OCI-M1 (cell line): ENCODE measurements around the gene MUC2.

Experiments
- DNase-seq: peaks from one replicate; lab custom pipeline; 2025; lab: John Stamatoyannopoulos, UW

The MUC2 gene

DNA sequence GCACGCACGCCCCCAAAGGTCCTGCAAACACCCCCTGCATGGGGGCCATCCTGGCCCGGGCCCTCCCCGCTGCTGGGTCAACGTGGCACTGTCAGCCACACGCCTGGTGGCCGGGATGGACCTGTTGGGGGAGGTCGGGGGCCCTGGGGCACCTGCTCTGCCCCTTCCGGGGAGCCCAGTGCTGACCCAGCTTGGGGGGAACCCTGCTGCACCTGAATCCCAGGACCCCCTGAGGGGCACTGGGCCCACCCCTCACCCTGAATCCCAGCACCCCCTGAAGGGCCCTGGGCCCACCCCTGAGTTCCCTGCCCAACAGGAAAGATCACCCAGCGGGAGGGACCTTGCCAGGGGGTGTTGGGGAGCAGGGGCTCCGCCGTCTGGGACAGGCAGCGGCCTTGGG lies 37.7 kb upstream of the MUC2 start:
- no peak for DNase-seq

DNA sequence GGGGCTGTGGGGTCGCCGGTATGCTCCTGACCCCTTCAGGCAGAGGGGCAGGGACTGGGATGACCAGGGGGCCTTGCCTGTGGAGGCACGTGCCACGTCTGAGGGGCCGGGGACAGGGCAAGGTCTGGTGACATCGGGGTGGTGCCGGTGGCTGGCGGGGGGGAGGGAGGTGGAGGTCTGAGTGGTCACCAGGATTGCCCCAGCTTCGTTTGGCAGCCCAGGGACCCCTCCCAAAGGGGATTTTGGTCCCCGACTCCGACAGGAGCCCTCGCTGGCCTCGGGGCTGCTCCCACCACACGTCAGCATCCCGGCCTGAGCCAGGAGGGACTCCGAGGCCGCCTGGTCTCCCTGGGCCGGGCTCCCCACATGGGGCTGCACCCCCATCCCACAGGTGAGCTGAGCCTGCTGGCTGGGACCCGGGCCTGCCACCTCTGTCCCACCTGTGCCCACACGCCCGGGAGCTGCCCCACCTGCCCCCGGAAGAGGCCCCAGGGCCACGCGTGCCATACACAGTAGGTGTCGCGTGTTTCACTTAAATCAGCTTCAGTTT lies 37.1 kb upstream of the MUC2 start:
- DNase-seq, result no peak

DNA sequence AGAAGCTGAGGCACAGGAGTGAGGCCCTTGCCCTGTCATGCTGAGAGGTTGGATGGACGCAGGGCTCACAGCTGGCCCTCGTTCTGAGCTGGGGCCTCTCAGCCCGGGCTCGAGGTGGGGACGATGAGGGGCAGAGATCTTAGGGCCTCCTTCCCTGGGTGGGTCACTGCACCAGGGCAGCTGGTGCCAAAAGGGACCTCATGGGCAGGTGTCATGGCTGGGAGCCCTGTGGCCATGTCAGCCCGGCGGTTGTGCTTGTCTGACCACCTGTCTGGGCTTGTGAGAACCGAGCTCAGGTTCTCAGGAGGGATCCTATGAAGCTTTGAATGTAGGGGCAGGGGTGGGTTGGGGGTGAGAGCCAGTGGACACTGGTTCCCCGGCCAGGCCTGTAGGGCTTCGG lies 36.3 kb upstream of the MUC2 start:
- no peak for DNase-seq

DNA sequence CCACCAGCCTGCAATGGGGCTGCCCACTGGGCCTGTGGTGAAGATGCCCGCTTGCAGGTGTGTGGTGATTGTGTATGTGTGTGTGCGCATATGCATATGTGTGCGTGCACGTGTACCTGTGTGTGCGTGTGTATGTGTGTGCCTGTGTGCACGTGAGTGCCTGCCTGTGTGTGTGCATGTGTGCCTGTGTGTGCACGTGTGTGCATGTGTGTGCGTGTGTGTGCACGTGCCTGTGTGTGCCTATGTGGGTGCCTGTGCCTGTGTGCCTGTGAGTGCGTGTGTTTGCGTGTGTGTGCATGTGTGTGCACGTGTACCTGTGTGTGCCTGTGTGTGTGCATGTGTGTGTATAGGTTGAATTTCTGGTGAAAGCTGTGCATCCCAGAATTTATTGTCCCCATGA lies 35.8 kb upstream of the MUC2 start:
- DNase-seq, result no peak

DNA sequence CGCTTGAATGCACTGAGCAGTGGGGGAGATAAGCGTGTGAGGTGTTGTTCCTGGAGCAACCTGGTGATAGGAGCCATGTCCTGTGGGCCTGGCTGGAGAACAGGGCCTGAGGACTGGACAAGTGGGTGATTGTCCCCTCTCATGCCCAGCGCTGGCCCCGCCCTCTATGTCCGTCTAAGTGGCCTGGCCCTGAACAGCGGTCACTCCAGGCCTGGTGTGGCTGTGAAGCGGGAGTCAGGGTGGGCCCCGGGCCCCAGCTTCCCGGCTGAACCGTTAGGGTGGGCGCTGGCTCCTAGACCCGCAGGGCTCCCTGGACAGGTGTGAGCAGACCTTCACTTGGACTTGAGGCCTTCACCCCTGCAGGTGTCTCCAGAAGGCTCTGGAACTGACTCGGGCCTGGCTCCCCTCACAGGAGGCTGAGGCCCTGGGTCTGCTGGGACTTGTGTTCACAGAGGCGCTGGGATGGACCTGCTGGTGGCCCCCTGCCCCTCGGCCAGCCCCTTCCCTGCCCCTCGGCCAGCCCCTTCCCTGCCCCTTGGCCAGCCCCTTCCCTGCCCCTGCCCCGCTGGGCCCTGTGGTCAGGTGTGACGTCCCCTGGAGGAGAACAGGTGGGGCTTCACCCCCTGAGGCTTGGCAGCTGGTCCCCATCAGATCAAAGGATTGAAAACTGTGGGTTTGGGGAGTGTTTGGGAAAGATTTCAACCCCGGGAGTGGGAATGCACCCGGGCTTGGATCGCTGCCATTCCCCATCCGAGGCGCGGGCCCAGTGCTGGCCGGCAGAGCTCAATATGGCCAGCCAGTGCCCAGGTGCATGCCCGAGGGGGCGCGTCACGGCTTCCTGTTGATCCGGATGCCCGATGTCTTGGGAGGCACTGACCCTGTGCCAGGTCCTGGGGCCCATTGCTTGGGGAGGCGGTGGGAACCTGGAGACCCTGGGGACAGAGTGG lies 34.9 kb upstream of the MUC2 start:
- DNase-seq, result no peak

DNA sequence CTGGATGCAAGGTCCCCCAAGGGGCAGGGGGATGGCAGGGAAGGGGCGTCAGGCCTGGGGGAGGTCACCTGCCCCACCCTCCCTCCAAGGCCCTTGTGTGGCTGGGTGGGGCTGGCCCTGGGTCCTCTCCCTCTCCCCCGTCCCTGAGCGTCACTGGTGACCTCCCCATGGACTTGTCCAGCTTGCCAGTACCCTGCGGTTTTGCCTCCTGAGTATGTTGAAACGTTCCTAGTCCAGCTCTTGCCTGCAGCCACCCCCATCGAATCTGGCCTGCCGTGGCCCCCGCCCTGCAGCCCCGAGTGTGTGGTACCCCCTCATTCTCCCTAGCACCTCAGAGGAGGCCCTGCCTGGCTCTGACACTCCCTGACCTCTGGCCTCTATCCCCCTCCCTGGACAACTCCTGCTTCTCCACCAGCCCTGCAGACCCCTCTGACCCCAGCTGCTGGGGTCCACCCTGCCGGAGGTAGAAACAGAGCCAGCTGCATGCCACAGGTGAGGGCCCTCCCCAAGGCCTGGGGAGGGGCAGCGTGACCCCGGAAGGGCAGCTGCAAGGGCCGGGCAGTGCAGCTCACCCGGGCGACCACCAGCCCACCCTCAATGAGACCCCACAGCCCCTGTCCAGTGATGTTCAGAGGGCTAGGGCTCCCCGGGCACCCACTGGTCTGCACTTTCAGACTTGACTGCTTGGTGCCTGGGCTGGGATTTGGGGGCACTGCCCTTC lies 34.1 kb upstream of the MUC2 start:
- DNase-seq, result no peak

DNA sequence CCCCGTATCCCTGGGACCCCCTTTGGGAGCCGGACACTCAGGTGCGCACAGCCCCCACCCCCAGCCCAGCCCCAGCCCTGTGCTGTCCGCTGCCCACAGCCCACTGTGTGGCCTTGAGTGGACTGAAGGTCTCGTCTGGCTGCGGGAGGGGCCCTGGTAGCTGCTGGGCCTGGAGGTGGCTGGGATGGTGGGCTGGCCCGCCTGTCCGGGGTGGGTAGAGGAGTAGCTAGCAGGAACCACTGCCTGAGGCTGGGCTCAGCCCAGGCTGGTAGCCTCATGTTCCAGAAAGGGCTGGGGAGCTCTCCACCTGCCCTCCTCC lies 33.6 kb upstream of the MUC2 start:
- no peak for DNase-seq

DNA sequence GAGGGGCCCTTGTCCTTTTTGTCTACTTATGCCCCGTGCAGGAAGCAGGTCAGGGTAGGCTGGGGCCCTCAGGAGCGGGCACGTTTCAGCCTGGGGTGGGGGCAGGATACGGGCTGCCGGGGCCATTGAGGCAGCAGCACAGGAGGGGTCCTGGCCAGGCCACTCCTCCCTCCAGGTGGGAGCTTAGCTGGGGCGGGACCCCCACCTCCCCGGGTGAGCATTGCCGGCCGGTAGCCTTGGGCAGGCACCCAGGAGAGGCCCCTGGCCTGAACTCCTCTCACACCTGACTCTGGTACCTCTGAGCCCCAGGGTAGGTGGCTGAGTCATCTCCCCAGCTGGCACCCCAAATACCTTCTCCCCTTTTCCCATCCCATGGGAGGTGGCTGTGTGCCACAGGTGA lies 33.2 kb upstream of the MUC2 start:
- no peak for DNase-seq

DNA sequence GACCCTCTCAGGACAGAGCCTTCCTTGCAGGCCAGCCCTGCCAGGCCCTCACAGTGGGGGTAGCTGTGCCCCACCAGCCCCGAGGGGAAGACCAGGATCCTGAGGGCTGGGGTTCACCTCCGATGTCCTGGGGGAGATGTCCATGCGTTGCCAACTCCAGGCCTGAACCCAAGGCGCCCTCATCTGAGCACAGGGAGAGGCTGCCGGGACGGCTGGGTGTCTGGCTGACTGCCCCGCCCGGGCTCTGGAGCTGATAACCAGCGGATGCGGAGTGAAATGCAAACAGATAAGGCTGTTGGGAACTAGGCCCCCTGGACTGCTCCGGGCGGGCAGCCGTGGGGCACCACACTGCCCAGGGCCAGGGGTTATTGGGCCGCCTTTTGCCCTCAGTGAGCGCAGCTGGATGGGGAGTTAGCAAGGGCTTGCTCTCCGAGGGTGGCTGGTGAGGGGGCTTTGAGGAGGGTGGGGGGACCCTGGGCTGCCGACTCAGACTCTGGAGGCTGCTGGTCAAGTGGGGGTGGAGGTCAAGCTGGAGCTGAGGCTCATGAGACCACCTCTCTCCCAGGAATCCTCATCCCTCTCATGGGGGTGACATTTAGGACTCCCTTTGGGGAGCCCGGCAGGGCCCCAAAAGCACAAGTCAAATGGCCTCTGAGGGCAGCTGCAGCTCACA lies 32.6 kb upstream of the MUC2 start:
- DNase-seq, result peak; percentile 39

DNA sequence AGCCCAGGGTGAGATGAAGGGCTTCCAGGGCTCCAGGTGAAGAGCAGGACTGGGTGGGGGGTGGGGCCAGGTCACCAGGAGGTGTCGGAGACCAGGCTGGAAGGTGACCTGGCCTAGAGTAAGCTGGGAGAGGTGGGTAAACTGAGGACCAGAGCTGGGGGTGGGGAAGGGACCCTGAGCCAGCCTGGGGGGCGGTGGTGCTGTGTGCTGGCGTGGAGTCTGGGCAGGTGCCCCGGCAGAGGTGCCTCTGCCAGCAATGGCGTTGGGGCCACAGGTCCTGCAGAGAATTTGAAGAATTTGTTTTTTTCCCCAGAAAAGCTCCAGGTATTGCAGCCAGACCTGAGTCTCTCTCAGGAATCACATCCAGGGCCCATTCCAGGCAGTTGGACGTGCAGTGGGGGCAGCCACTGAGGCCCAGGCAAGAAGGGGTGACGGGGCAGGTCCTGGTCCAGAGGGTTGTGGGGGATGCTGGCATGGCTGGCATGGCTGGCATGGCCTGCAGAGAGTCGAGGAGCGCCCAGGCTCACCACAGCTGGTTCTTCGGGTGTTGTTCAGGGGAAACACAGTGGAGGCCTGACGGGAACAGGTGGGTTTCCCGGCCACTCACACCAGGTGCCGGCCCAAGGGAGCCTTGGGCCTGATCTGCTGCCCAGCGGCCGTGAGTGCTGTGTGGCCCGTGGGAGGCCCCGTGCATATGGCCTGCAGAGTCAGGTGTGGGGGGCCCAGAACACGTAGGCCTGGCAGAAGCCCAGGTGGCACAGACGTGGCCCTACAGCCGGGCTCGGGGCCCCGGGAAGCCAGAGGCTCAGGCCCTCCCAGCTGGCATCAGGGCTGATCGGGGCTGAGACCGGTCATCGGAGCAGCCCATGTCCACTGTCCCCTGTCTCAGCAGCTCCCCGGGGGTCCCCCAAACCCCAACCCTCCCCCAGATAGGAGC lies 31.8 kb upstream of the MUC2 start:
- no peak for DNase-seq

DNA sequence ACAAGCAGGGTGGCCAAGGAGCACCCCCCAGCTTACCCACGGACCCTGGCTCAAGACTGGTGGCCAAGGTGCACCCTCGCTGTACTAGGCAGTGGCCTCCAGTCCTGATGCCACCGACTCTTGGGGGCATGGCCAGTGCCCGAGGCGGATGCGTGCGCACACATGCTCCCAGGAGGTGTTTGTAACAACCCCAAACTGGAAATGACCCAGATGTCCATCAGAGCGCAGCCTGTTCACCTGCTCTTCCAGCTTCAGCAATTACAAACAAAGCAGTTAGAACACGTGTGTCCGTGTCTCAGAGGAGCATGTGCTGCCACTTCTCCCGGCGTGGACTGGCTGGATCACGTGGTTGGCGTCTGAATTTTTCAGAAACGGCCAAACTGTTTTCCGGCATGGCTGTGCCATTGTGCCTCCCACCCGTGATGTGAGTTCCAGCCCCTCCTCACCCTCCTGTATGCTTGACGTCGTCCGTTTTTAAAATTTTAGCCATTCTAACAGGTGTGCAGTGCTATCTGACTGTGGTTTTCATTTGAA lies 31.0 kb upstream of the MUC2 start:
- DNase-seq, result no peak

DNA sequence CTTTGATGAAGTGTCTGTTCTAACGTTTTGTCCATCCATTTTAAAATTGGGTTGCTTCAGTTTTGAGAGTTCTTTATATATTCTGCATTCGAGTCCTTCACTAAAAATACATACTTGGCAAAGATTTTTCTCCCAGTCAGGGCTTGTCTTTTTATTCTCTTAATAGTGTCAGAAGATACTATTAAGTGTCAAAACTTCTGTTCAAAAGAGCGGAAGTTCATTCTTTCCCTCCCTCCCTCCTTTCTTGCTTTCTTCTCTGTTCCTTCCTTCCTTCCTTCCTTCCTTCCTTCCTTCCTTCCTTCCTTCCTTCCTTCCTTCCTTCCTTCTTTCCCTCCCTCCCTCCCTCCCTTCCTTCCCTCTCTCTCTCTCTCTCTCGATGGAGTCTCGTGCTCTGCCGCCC lies 30.5 kb upstream of the MUC2 start:
- DNase-seq, result no peak

DNA sequence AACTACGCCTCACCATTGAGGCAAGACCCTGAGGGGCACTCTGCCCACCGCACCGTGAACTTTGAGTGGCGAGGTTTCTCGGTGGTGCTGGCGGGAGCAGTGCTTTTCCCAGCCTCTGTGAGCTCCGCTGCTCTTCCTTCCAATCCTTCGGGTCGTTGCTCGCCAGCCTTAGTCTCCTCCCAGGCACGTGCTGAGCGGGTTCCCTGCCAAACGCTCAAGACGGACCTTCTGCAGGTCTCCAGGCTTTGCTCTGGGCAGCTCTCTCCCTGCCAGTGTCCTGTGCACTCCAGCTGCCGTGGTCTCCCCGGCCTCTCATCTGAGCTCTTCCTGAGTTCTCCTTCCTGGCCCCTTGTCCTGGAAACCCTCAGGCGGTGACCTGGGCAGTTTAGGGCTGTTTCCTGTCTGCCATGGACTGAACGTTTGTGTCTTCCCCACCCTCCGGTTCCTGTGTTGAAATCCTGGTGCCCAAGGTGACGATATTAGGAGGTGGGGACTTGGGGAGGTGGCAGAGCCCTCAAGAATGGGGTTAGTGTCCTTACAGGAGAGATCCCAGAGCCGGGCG lies 27.0 kb upstream of the MUC2 start:
- no peak for DNase-seq

DNA sequence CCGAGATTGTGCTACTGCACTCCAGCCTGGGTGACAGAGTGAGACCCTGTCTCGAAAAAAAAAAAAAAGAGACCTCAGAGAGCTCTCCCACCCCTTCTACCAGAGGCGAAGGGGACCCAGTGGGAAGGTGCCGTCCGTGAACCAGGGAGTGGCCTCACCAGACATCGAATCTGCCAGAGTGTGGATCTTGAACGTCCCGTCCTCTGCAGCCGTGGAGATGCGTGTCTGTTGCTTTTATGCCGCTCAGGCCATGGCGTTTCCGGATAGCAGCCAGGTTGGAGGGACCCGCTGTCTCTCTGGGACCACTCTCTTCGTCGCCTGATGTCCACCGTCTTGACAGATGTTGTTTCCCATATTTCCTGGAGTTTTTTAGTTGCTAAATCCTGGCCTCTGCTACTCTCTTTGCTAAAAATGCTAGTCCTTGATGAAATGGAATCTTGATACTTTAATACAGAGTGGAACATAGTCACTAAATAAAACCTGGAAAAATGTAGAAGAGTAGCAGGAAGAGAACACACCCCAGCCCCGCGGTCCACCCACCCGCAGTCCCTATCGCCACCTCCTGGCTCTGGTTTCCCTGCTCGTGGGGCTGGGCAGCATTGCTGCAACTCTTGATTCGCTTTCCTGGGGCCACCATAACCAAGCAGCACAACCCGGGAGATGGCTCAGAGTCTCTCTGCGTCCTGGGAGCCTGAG lies 26.2 kb upstream of the MUC2 start:
- DNase-seq, result no peak

DNA sequence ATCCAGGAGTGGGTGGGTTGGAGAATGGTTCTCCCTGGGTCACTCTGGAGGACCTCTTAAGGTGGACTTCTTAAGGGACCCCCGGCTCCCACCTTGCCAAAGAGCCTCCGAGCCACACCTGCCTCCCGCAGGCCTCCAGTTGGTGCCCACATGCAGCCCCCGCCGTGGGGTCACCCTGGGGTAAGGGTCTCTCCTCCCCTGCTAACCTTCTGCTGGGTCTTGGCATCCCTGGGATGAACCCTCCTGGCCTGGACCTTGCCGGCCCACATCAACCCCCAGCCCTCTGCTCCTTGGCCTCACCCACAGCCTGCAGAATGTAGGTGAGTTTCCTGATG lies 25.6 kb upstream of the MUC2 start:
- no peak for DNase-seq

DNA sequence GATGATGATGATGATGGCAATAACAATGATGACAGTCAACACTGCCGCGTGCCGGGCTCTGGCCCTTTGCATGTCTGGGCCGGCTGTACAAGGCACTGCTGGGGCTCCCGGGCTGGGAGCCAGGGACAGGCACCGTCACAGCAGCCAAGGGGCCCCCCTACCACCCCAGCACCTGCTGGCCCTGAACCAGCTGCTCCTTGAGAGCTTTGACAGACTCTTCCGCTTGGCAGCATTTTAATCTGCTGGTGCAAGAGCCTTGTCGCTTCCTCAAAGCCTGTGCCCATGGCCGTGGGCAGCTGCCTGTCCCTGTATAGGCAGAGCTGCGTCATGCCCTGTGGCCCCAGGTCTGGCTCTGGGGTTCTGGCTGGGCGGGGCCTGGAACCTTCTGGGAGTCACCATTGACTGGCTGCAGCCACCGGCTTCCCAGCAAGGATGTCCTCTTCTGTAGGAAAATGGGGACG lies 25.2 kb upstream of the MUC2 start:
- no peak for DNase-seq

DNA sequence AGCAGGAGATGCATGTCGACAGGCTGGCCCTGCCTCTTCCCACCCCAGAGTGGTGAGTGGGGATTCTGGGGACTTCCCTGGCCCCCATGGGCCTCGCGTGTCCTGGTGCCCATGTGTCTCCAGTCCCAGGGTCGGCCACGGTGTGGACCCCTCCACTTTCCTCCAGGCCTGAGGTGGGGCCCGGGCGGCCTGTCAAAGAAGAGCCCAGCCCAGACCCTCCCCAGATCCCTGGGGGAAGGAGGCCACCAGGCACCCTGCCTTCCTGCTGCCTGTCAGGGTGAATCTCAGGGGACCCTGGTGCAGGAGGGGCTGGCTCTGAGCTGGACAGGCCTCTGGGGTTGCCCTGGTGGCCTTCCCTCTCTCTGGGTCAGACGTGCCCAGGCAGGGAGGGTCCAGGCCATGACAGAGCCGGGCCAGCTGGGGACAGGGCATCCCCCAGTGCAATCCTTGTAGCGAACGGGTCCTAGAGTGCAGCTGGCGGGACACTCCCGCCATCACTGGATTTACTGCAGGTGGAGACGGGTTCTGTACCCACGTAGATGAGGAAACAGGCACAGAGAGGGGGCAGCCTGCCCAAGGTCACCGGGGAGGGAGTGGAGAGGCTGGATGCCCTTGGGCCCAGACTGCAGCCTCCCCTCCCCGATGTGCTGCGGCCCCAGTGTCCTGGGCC lies 24.6 kb upstream of the MUC2 start:
- DNase-seq, result no peak

DNA sequence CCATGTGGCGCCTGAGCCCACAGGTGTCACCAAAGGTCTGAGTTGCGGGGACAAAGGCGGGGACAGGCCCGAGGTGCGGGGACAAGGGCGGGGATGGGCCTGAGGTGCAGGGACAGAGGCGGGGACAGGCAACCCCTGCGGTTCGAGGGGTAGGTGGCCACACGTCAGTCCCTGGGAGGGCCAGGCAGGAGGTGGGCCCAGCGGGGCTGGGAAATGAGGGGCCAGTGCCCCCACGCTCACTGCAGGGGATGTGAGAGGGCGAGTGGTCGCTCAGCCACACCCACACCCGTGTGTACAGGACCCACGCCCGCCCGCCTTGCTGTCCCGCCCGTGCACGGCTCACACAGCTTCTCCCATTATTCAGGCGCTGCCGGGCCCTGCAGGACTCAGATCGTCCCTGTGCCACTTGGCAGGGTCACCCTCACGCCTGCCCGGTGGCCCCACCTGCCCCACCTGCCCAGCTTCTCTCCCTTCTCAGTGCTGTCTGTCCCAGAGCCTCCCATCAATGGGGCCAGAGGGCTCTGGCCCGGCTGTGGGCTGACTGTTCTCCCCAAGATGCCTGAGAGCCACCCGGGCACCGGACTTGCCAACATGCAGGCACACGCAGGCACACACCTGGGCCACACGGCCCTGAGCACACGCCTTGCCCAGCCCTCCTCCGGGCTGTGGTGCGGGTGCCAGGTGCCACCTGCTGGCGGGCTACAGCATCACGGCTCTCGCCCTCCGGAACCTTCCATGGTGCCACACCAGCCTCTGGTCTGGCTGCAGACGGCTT lies 23.9 kb upstream of the MUC2 start:
- DNase-seq, result peak; percentile 74
